T follicular helper cell (primary cell): ENCODE results near the gene AGXT.

ENCODE experiments used
- DNase-seq: peaks from one replicate; pipeline ENCODE4 v3.0.0-alpha.2; 2020; ENCODE audit warnings: low read depth

AGXT gene

DNA sequence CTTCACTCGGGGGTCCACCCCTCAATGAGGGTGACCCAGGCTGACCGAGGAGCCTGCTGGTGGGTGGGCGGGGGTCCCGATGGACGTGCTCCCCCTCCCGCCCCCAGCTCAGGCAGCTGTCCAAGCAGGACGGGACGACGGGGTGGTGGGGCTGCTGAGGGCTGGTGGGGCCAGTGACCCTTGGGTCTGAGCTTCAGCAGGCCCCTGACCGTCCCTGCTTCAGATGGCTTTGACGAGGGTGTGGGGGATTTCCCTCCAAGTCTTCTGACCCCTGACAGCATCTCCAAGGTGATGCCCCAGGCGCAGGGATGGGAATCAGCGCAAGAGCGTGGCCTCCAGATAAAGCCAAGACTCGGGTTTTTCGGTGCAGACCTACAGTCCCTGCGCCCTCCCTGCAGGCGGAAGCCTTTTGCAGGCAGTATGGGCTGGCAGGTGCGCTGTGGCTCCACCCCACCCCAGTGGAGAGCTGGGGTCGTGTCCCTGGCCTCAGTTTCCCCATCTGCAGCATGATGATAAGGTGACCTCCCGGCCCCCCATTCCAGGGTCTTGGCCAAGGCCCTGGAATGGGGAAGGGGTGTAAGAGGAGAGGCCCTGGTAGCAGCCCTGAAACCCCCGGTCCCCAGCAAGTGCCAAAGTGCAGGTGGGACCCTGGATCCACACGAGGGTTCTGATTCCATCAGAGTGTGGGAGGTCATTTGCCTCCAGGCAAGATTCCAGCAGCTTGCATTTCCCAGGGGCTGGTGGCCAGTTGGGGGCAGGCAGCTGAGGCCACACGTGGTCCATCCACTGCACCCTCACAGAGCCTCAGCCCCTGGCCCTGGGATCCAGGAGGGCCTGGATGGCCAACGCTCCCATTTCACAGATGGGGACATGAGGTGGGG, 46.3 kb downstream of the AGXT start:
- DNase-seq: no peak

- no peak for DNase-seq
These were observed 47.1 kb downstream of the AGXT start for GRCh38 chr2:240915526-240916341.

GRCh38 chr2:240916571-240917008, 48.0 kb downstream of the AGXT start:
- DNase-seq: no peak

GRCh38 chr2:240917009-240917683, 48.5 kb downstream of the AGXT start:
- DNase-seq: no peak

DNA sequence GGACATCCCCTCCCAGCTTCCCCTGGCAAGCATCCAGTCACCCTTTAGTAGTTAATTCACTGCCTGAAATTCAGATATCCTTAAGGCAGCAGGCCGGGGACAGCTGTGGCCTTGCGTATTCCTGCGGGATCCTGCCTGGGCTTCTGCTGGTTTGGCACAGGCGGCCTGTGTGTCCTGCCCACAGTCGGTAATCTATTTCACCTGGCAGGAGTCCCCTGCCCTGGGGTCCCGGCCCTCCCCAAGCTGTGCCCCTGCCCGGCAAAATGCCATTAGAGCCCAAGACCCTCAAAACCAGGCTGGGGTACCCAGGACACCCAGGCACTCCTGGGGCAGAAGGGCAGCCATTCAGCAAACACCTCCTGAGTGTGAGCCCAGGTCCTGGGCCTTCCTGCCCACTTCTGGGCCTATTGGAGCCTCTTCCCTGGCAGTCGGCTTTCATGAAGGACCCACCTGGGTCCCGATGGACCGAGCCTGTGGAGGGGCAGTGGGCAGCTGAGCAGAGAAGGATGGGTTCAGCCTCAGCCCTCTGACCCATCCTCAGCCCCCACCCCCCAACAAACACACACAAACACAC, 49.1 kb downstream of the AGXT start:
- no peak for DNase-seq

DNA sequence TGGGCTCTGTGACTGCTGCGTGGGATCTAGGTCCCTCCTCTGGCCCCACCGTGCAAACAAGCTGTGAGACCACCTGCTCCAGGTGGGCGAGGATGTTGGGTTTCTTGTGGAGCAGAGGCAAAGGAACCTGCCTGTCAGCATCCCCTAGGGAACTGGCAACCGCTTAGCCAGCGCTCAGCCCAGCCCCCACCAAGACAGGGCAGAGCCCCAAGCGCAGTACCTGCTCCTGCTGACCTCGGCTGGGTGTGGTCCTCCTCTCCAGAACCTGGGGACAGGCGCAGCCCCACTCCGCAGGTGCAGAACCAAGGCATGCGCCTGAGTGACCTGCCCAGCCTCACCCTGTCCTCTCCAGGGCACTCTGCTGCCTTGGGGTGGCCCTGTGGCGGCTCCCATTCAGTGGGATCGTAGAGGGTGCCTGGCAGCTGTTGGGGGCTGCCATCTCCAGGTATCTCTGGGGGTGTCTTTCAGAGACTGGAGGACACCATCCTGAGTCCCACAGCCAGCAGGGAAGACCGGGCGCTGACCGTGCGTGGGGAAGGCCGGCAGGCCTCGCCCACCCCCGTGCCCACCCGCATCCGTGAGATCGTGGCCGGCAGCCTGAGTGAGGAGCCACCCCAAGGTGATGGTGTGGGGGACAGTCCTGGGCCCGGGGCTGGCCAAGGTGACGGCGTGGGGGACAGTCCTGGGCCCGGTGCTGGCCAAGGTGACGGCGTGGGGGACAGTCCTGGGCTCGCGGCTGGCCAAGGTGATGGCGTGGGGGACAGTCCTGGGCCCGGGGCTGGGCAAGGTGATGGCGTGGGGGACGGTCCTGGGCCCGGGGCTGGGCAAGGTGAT, 49.9 kb downstream of the AGXT start:
- no peak for DNase-seq

GRCh38 chr2:240919161-240919781, 50.6 kb downstream of the AGXT start:
- no peak for DNase-seq

GRCh38 chr2:240919786-240920782, 51.5 kb downstream of the AGXT start:
- no peak for DNase-seq

DNA sequence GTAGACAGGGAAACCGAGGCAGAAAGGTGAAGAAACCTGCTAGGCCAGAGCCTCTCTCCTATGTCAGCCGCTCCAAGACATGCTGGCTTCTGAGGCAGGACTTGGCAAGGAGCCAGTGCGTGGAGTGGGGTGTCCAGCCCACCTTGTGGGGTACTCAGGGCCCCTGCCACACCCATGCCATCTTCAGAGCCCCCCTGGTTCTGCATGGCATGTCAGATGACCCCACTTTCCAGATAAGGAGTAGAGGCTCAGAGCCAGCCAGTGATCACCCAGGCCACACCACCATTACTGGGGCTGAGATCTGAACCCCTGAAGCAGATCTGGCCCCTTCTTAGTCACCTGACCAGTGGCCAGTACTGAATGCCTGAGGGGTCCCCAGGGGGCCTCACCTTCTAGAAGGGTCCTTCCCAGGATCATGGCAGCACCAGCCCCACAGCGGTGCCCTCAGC, 52.2 kb downstream of the AGXT start:
- DNase-seq: no peak

- no peak for DNase-seq
These were observed 52.8 kb downstream of the AGXT start for GRCh38 chr2:240921311-240921994.

- DNase-seq: no peak
These were observed 53.3 kb downstream of the AGXT start for GRCh38 chr2:240921995-240922244.

DNA sequence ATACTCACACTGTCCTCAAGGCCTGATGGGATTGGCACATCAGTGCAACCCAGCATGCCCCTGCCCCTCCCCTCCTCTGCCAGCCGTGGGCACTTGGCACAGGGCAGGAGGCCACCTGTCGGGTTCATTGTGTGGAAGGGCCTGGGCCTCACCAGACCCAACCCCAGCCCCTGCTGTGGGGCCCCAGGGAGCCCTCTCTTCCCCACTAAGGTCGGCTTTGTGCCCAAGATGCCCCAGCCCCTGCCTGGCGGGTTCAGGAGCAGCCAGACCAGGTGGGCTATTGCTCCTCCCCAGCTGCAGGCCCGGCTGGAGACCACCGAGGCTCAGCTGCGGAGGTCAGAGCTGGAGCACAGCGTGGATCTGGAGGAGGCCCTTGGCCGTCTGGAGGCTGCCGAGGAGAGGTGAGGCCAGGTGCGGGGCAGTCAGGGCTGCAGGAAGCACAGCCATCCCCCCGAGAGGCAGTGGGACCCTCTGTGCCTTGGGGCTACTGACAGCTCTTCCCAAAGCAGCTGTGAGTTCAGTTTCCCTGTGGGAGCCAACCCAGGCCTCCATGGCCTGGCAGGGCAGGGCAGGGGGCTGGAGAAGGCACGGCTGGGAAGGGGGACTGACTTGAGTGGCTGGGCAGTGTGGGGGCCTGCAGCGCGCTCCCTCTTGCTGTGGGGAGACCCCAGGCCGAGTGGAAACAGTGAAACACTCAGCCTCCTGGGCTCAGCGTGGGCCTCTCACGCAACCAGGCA, 53.8 kb downstream of the AGXT start:
- DNase-seq: no peak

DNA sequence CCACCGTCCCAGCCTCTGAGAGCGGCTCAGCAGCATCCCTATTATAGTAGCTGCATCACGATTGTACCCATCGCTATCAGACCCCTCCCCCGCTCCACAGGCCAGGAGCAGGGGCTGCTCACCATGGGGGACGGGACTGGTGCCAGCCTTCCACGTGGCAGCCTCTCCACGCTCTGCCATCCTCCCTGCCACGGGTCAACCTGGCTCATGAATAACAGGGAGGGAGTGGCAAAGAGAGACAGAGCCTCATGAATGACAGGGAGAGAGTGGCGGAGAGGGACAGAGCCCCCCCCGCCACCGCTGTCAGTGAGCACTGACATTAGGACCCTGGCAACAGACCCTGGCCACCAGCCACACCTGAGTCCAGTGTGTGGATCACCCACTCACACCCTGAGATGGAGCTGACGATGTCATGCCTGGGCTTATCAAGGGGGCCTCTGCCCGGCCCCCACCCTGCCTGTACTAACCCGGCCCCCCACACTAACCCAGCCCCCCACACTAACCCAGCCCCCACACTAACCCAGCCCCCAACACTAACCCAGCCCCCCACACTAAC, 54.4 kb downstream of the AGXT start:
- DNase-seq: no peak

GRCh38 chr2:240925191-240925567, 56.6 kb downstream of the AGXT start:
- DNase-seq: no peak

DNA sequence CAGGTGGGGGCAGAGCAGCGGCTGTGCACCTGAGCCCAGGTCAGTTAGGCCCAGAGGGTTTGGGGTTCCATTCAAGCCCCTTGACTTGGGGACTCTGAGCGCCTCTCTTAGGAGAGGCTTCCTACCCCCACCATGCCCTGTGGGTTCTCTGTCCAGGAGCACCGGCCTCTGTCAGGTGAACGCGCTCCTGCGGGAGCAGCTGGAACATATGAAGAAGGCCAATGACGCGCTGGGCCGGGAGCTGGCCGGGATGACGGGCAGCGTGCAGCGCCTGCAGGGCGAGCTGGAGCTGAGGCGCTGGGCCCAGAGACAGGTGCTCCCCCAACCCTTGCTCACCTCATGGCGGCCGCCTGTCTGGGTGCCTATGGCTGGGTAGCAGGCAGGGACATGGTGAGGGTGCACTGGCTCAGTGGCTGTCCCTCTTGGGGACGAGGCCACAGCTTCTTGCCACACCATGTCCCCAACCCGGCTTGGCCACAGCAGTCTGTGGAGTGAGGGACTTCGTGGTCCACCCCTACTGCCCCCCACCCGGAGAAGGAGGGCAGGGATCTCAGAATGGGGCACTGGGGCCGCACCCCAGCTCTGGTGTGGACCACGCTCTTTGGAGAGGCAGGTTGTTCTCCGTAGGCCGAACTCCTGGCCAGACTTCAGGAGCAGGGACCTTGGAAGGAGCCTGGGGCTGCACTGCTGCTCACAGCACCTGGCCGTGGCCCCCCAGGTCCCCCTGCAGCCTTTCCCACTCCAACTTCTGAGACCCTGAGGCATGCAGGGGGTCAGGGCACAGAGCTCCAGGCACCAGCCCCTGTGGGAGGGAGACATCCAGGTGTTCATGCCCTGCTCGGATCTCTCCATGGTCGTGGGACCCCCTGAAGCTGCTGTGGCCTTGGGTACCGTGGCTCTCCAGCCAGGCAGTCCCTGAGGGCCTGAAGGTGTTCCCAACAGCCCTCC, 57.2 kb downstream of the AGXT start:
- DNase-seq: no peak

DNA sequence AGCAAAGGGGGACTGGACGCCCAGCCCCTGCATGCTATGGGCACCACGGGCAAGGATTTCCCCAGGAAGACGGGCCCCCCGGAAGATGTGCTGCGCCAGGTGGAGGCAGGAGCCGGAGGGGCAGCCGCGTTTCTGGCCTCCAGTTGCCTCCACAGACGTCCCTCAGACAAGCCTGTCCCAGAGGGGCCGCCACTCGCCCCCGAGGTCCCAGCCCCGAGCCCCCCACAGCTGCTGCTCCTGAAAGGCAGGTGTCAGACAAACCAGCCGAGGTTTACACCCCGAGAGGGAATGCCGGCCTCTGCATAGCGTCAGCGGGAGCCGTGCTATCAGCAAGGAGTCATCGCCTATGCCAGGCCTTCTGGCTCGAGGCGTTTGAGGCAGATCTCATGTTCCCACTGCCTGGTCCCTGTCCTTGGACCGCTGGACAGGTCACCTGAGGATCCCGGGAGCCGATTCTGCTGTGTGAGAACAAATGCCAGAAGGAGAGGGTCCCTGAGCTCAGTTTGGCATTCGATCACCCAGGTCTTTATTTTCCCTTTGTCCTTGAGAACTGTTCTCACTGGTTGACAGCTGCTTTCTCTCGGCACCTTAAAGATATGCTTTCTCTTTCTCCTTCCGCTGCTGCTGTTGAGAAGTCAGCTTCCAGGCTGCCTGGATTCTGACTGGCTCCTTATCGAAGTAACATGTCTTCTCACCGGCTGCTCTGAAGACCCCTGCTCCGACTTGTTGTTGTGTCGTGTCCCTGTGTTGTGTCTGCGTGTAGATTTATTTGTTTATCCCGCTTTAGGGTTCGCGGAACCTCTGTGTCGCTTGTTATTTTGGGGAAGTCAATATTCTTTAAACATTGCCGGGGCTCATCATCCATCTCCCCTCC, 58.1 kb downstream of the AGXT start:
- DNase-seq: no peak
